Measurements from ENCODE around the gene SNTN.
"Not testable (repeated sequence)": the region's sequence is repeated elsewhere in the genome, so short reads cannot be mapped to it uniquely, and the experiment has no call there.

SNTN gene

DNA sequence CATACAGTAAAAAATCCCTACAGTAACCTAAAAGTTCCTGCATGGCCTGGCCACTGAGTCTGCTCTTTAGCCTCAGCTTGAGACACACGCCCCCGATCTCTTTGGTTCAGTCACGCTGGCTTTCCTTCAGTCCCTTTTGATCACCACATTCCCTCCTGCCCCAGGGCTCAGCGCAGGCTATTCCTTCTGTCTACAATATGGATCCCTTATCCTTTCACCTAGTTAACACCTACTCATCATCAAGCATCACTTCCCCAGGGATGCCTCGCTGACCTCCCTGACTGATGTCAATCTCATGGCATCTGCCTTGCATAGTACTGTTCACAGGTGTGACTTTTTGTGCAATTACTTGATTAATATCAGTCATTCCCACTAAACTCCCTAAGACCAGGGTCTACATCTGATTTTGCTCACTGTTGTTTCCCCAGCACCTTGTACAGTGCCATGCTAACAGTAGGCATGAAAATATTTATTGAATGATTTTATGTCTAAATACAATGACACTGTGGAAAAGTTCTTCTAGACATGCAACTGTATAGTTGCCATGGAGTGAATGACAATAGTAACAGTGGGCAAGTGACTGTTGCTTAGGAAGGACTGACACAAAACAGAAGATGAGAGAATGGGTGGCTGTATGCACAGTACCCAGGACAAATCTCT, at the start of gene SNTN:
SNTN (plus strand) TSS at position 610 of the 660 bp plus-strand sequence; CDS start at position 623, 13 bp downstream.
- no peak for DNase-seq (ENCODE audit: low read depth in 2 of 2)

- no peak for DNase-seq (ENCODE audit: low read depth in 2 of 2)
Measured at GRCh38 chr3:63607716-63608115, 44.8 kb upstream of the SNTN start.

GRCh38 chr3:63609408-63609807, 43.1 kb upstream of the SNTN start:
- DNase-seq (ENCODE audit: low read depth in 2 of 2), result no peak

DNA sequence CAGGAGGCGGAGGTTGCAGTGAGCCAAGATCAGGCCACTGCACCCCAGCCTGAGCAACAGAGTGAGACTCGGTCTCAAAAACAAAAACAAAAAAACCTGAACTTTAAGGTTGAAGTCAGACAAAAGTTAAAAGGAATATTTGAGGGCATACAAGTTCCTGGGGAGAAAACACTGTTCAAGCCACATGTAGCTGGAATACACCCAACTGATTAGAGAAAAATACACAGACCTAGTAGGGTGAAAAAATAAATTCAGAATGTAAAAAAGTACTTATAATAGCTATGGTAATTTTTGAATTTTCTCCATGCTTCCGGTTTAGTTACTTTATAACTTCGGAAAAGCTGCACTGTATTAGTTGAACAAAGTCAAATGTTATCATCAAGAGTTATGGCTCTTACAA, 42.6 kb upstream of the SNTN start:
- DNase-seq (ENCODE audit: low read depth in 2 of 2), result no peak

DNA sequence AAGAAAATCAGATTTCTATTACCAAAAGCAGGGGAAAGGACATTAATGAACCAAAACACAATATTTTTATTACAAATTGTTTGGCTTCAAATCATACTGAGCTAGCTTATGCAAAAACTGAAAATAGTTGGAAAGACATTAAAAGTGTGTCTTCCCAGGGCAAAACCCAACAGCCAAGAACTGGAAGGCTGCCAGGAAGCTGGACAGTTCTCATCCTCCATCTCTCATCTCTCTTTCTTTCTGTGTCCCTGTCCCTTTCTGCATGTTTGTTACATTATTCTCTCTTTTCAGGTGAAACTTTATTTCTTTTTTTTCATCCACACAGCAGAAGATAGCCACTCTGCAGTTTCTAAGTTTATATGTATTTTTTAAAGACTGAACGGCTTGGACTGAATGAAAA, 41.1 kb upstream of the SNTN start:
- no peak for DNase-seq (ENCODE audit: low read depth in 2 of 2)

GRCh38 chr3:63613561-63613960, 38.9 kb upstream of the SNTN start:
- DNase-seq (ENCODE audit: low read depth in 2 of 2), result no peak

DNA sequence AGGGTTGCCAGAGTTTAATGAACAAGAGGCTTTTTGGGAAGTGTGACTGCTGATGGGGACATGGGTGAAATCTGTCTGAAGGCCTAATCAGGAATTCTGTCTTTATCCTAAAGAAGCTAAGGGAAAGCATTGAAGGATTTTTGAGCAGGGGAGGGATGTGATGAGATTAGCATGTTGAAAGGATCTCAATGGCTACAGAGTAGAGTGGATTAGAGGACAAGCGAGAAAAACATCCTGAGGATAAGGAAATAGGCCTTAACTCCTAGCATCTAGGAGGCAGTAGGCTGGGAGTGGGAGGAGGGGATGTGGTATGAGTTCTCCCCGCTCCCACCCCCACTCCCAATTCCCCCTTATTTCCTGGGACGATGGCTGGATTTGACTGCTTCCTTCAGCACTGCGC, 35.1 kb upstream of the SNTN start:
- no peak for DNase-seq (ENCODE audit: low read depth in 2 of 2)

DNA sequence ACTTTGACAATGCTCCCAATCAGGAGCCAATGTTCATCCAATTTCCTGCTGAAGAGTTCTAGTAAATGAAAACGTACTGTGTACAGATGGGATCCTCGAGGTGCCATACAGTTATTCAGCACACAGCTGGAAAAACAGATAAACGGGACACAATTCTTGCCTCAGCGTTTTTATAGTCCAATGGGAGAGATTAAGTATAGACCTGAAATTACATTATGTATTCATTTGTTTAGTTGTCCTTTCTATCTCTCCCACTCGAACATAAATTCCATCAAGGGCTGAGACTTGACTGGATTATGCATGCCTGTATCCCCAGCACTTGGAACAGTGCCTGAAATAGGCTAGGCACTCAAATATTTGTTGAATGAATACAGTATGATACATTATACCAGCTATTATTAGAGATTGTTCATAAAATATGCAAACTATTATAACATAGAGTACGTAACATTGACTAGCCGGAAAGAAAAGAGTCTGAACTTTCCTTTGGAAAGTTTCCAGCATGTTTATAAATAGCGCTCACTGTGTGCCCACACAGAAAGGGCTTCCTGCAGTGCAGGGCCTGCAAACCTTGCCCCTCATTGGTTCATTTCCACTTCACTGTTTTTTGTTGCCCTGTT, 27.4 kb upstream of the SNTN start:
- no peak for DNase-seq (ENCODE audit: low read depth in 2 of 2)

DNA sequence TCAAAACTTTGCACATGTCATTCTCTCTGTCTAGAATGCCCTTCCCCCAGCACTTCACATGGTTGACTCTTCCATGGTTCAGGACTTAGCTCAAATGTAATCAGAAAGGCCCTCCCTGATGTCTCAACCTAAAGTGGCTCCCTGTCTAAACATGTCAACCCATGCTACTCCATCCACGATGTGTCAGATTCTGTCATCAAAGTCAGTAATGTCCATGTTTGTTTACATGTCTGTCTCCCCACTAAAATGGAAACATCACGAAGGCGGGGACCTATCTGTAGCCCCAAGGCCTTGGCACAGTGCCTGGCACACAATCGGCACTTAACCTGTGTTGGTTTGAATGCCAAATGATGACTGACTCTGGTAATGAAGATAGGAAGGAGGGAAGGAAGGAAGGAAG, 20.8 kb upstream of the SNTN start:
- DNase-seq (ENCODE audit: low read depth in 2 of 2), result no peak

DNA sequence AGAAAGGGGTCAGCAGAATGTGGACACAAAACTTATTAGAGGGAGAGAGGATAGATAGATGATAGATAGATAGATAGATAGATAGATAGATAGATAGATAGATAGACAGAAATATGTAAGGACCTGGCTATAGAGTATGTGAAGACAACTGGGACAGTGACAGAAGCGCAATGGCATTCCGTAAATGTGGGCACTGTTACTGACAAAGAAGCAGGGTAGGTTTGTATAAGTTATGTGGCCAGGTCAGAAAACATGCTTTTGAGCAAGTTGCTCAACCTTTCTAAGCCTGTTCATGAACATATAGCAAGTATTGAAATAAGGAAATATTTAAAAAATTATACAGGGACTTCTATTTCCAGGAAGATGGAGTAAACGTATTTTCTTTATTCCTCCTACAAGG, 17.3 kb upstream of the SNTN start:
- DNase-seq (ENCODE audit: low read depth in 2 of 2), result no peak

- no peak for DNase-seq (ENCODE audit: low read depth in 2 of 2)
Measured at GRCh38 chr3:63639806-63640205, 12.7 kb upstream of the SNTN start.

GRCh38 chr3:63642488-63642887, 10.0 kb upstream of the SNTN start:
- no peak for DNase-seq (ENCODE audit: low read depth in 2 of 2)

DNA sequence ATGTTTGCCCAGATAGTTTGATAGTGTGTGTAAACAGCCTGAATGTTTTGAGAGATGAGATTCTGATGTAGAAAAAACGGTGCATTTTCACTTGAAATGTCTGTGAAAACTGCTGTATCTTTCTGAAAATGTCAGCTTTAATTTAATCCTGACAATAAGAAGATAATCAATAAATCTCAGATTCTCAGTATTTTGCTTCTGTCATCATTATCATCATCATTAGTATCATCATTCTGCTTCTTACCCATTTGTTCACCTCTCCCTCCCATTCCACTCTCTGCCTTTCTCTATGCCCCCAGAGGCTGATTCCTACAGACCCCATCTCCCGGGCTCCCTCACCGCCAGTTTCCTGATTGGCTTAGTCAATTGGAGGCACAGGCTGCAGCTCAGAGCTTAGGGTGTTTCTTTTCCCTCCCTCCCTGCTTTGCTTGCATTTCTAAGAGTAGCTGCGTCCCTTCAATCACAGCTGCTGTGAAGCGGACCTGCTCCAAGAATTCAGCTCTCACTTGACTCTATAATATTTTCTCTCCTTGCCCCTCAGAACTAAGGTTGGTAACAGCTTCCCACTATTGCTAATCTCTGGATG, 8.2 kb upstream of the SNTN start:
- peak in 1 of 2 donors; percentile 0 for DNase-seq (ENCODE audit: low read depth in 2 of 2)

DNA sequence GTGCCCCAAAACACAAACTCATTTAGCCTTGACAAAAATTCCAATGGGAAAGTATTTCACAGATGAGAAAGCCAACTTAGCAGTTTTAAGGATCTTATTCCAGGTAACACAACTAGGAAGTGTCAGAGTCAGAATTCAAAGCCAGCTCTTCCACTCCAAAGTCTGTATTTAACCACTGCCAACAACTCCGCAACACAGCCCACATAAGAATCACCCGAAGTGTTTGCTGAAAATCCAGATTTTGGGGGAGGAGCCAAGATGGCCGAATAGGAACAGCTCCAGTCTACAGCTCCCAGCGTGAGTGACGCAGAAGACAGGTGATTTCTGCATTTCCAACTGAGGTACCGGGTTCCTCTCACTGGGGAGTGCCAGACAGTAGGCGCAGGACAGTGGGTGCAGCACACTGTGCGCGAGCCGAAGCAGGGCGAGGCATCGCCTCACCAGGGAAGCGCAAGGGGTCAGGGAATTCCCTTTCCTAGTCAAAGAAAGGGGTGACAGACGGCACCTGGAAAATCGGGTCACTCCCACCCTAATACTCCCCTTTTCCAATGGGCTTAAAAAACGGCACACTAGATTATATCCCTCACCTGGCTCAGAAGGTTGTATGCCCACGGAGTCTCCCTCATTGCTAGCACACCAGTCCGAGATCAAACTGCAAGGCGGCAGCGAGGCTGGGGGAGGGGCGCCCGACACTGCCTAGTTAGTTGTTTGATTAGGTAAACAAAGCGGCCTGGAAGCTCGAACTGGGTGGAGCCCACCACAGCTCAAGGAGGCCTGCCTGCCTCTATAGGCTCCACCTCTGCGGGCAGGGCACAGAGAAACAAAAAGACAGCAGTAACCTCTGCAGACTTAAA, 7.3 kb upstream of the SNTN start:
- not testable (repeated sequence) for DNase-seq (ENCODE audit: low read depth in 2 of 2)

GRCh38 chr3:63654211-63654610, 1.7 kb downstream of the SNTN start:
- DNase-seq (ENCODE audit: low read depth in 2 of 2), result no peak

DNA sequence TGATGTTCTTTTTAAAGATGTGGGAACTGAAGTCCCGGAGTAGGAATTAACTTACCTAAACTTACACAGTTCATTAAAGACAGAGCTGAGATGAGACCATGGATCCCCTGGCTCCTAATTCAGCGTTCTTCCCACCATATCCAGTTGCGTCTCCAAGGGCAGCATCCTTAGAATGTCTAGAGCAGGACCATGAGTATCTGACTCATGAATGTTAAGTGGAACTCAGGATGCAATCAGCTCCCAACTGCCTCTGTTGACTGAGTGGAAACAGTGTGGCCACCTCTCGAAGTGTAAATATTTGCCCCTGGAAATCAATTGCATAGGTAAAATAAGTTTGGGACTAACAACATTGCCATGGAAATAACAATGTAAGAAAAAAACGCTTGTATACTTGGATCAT, 2.5 kb downstream of the SNTN start:
- no peak for DNase-seq (ENCODE audit: low read depth in 2 of 2)

- no peak for DNase-seq (ENCODE audit: low read depth in 2 of 2)
Measured at GRCh38 chr3:63655519-63655918, 3.0 kb downstream of the SNTN start.

- DNase-seq (ENCODE audit: low read depth in 2 of 2), result no peak
Measured at GRCh38 chr3:63656786-63657185, 4.3 kb downstream of the SNTN start.

DNA sequence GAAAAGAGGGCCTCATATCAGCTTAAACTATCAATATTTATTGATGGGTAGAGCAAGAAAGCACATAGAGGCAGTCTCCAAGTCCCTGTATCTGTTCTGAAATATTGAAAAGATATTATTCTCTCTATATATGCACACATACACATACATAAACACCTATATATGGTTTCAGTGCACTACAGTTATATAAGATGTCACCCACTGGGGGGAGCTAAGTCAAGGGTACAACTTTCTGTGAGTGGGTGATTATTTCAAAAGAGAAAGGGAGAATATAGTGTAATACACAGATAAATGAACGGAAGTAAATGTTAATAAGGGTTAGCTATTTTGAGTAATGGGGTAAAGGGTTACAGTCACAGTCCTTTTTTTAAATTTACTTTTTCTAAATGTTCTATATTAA, 8.8 kb downstream of the SNTN start:
- DNase-seq (ENCODE audit: low read depth in 2 of 2), result no peak

- no peak for DNase-seq (ENCODE audit: low read depth in 2 of 2)
Measured at GRCh38 chr3:63662011-63662410, 9.5 kb downstream of the SNTN start.

- no peak for DNase-seq (ENCODE audit: low read depth in 2 of 2)
Measured at GRCh38 chr3:63662500-63662899, 10.0 kb downstream of the SNTN start.

DNA sequence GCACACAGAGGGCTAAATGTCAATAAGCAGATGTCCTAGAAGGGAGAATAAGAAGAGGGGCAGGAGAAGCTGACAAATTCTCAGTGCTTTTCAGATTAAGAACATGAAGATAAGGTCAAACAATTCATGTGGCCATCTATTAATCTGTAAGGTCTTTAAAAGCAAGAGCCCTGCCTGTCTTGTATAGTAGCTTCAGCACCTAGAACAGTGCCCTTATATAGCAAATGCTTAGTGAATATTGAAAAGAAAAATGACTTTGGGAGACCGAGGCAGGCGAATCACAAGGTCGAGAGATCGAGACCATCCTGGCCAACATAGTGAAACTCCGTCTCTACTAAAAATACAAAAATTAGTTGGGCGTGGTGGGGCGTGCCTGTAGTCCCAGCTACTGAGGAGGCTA, 18.1 kb downstream of the SNTN start:
- DNase-seq (ENCODE audit: low read depth in 2 of 2), result no peak

DNA sequence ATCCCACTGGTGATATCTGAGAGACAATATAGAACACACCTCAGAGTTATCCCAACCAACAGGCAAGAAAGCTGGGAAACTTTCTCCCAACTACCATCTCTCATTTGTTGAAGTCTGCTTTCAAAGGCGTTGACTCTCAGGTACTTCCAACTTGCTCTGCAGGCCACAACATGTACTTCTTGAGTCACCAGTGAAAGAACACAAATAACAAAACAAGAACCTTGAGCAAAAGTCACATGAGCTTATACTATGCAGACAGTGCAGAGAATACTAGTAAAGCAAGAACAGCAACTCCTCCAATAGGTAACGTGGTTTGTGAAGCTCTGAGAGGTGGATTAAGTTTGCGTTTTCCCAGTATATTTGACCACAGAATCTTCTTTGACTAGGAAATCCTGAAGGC, 20.6 kb downstream of the SNTN start:
- DNase-seq (ENCODE audit: low read depth in 2 of 2), result no peak
